Measurements from ENCODE around the gene MLLT3.

DNA sequence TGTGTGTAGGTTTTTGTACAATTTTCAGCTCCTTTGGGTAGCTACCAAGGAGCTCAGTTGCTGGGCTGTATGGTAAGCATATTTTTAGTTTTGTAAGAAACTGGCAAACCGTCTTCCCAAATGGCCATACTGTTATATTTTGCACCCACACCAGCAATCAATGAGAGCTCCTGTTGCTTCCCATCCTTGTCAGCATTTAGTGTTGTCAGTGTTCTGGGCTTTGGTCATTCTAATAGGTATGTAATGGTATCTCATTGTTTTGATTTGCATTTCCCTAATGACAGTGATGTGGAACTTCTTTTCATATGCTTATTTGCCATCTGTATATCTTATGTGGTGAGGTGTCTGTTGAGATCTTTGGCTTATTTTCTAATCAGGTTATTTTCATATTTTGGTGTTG lies 320.1 kb downstream of the MLLT3 start:
- TF ChIP-seq CTCF (IDR thresholded peaks at IDR 0.05 in 8 of 11, conservative IDR thresholded peaks at IDR 0.05 in 3 of 11) (no peak), POLR2A (IDR thresholded peaks at IDR 0.05) (no peak)

Measured in spleen (tissue), 7 donors.